ENCODE results near the gene NTF3.

The NTF3 gene

DNA sequence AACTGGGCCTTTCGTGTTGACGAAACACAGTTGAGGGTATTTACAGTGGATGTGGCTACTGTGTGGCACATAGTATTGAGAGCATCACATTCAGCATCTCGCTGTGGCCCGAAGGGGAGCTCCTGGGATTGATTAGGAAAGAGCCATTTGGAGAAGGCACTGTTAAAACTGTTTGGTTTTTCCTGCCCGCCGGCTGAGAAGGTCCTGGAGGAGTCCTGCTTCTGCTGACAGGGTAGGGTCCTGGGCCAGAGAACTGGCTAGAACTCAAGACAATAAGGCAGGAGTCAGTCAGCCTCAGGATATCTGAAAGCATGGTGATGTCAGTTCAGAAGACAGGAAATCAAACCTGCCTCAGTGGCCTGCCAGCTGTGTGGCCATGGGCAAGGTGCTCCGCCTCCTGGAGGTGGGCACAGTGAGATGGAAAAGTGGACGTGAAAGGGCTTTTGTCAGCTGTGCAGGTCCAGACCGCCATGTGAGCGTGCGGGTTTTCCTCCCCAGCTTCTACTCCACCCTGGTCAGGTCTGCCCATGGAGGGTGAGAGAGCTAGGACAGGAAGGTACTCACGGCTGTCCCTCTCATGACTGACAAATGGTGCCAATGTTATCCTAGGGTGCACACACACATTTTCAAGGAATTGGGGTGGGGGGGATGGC lies 92.3 kb downstream of the NTF3 start:
- TF ChIP-seq, protein P1, sequence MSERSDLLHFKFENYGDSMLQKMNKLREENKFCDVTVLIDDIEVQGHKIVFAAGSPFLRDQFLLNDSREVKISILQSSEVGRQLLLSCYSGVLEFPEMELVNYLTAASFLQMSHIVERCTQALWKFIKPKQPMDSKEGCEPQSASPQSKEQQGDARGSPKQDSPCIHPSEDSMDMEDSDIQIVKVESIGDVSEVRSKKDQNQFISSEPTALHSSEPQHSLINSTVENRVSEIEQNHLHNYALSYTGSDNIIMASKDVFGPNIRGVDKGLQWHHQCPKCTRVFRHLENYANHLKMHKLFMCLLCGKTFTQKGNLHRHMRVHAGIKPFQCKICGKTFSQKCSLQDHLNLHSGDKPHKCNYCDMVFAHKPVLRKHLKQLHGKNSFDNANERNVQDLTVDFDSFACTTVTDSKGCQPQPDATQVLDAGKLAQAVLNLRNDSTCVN (tag by site-specific recombination; optimal IDR thresholded peaks at IDR 0.05): no peak
- TF ChIP-seq, protein P2, sequence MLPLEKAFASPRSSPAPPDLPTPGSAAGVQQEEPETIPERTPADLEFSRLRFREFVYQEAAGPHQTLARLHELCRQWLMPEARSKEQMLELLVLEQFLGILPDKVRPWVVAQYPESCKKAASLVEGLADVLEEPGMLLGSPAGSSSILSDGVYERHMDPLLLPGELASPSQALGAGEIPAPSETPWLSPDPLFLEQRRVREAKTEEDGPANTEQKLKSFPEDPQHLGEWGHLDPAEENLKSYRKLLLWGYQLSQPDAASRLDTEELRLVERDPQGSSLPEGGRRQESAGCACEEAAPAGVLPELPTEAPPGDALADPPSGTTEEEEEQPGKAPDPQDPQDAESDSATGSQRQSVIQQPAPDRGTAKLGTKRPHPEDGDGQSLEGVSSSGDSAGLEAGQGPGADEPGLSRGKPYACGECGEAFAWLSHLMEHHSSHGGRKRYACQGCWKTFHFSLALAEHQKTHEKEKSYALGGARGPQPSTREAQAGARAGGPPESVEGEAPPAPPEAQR (tag by site-specific recombination; IDR thresholded peaks at IDR 0.05): no peak
- no peak for TF ChIP-seq ZFHX2 (tag by site-specific recombination; conservative IDR thresholded peaks at IDR 0.05)
- TF ChIP-seq ZNF133 (tag by site-specific recombination; IDR thresholded peaks at IDR 0.05): no peak
- TF ChIP-seq, protein P3, sequence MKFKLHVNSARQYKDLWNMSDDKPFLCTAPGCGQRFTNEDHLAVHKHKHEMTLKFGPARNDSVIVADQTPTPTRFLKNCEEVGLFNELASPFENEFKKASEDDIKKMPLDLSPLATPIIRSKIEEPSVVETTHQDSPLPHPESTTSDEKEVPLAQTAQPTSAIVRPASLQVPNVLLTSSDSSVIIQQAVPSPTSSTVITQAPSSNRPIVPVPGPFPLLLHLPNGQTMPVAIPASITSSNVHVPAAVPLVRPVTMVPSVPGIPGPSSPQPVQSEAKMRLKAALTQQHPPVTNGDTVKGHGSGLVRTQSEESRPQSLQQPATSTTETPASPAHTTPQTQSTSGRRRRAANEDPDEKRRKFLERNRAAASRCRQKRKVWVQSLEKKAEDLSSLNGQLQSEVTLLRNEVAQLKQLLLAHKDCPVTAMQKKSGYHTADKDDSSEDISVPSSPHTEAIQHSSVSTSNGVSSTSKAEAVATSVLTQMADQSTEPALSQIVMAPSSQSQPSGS (tag by site-specific recombination; IDR thresholded peaks at IDR 0.05; ENCODE audit: low read depth): no peak
- TF ChIP-seq ZNF292 (tag by site-specific recombination; IDR thresholded peaks at IDR 0.05; ENCODE audit: borderline replicate concordance, low read depth): no peak
- TF ChIP-seq ZEB2 (tag by site-specific recombination; IDR thresholded peaks at IDR 0.05): no peak
- TF ChIP-seq ZNF404 (tag by site-specific recombination; IDR thresholded peaks at IDR 0.05): no peak
- no peak for TF ChIP-seq ZNF558 (tag by site-specific recombination; IDR thresholded peaks at IDR 0.05)
- TF ChIP-seq ZNF221 (tag by site-specific recombination; IDR thresholded peaks at IDR 0.05; ENCODE audit: borderline replicate concordance): no peak
- TF ChIP-seq ZNF433 (tag by site-specific recombination; IDR thresholded peaks at IDR 0.05; ENCODE audit: low read depth): no peak
- TF ChIP-seq, protein P4, sequence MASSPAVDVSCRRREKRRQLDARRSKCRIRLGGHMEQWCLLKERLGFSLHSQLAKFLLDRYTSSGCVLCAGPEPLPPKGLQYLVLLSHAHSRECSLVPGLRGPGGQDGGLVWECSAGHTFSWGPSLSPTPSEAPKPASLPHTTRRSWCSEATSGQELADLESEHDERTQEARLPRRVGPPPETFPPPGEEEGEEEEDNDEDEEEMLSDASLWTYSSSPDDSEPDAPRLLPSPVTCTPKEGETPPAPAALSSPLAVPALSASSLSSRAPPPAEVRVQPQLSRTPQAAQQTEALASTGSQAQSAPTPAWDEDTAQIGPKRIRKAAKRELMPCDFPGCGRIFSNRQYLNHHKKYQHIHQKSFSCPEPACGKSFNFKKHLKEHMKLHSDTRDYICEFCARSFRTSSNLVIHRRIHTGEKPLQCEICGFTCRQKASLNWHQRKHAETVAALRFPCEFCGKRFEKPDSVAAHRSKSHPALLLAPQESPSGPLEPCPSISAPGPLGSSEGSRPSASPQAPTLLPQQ (tag by site-specific recombination; IDR thresholded peaks at IDR 0.05): no peak
- TF ChIP-seq TRIM28 (IDR thresholded peaks at IDR 0.05; ENCODE audit: borderline replicate concordance, low read length): no peak
- no peak for TF ChIP-seq ZNF155 (tag by site-specific recombination; IDR thresholded peaks at IDR 0.05)
- no peak for TF ChIP-seq SCRT1 (tag by site-specific recombination; IDR thresholded peaks at IDR 0.05; ENCODE audit: borderline replicate concordance)
- TF ChIP-seq ZNF10 (tag by site-specific recombination; IDR thresholded peaks at IDR 0.05): no peak
- TF ChIP-seq ZNF555 (tag by site-specific recombination; conservative IDR thresholded peaks at IDR 0.05): no peak
- no peak for TF ChIP-seq OSR2 (tag by site-specific recombination; IDR thresholded peaks at IDR 0.05)
- no peak for TF ChIP-seq ZNF16 (tag by site-specific recombination; IDR thresholded peaks at IDR 0.05; ENCODE audit: low read depth)
- no peaks in the 10 kb centered on the region for H3K4me1 ChIP-seq (ENCODE audit: control insufficient read depth, insufficient read depth, low read length)
- POLR2A ChIA-PET: no interaction called here
- H3K36me3 ChIP-seq (ENCODE audit: control insufficient read depth in 2 of 2, insufficient read depth in 1 of 2, low read length in 2 of 2): no peaks in the 10 kb centered on the region
- no peak overlapping the region for H3K4me3 ChIP-seq (ENCODE audit: low read depth, low read length)
- no peaks in the 10 kb centered on the region for H3K9me3 ChIP-seq (ENCODE audit: control insufficient read depth, insufficient read depth, low read depth, low read length)
- CTCF ChIA-PET: no interaction called here
- no peak overlapping the region for H3K27ac ChIP-seq (ENCODE audit: extremely low read depth, low read depth, low read length)

DNA sequence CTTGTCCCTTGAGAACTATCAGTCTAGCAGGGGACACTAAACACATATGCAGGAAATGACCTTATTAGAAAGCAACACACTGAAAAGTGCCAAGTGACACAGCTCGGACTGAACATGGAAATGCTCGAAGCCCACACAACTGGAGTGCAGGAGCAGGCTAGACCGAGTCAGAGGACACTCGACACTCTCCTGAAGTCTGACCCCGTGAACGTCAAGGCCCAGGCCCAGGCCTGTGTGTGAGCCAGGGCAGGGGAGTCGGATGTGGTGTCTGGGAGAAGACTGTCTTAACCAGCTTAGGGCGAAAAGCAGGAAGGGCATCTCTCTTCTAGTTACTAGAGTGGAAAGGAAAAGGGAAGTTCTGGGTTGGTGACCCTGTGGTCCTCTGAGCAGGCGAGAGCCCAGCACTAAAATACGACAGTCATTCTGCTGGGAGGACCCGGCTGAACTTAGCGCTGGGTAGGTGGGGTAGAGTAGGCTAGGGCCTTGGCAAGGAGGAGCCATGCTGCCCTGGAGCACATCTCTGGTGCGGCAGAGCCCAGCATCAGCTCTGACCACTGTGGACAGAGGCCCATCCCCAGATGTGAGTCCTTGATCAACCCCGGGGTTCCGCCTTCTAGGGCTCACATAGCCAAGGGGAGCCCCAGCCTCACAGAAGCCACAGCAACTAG lies 93.0 kb downstream of the NTF3 start:
- Histone ChIP-seq H3K4me1 (ENCODE audit: control insufficient read depth, insufficient read depth, low read length) (no peaks in the 10 kb centered on the region), H3K9me3 (ENCODE audit: control insufficient read depth, insufficient read depth, low read depth, low read length) (no peaks in the 10 kb centered on the region), H3K36me3 (ENCODE audit: control insufficient read depth in 2 of 2, insufficient read depth in 1 of 2, low read length in 2 of 2) (no peaks in the 10 kb centered on the region), H3K4me3 (ENCODE audit: low read depth, low read length) (no peak overlapping the region), H3K27ac (ENCODE audit: extremely low read depth, low read depth, low read length) (no peak overlapping the region)
- ChIA-PET POLR2A (no interaction called here), CTCF (interaction anchor here (0.6 to 1.5 kb wide), 2 partner anchors 14 to 353 kb away, joined by 3 to 5 read pairs; no protein-coding TSS in a partner anchor)
- no peak for TF ChIP-seq GLI2 (tag by site-specific recombination; IDR thresholded peaks at IDR 0.05; ENCODE audit: borderline replicate concordance, low read depth)
- no peak for TF ChIP-seq ZNF140 (tag by site-specific recombination; IDR thresholded peaks at IDR 0.05)
- TF ChIP-seq, protein P5, sequence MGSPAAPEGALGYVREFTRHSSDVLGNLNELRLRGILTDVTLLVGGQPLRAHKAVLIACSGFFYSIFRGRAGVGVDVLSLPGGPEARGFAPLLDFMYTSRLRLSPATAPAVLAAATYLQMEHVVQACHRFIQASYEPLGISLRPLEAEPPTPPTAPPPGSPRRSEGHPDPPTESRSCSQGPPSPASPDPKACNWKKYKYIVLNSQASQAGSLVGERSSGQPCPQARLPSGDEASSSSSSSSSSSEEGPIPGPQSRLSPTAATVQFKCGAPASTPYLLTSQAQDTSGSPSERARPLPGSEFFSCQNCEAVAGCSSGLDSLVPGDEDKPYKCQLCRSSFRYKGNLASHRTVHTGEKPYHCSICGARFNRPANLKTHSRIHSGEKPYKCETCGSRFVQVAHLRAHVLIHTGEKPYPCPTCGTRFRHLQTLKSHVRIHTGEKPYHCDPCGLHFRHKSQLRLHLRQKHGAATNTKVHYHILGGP (tag by site-specific recombination; IDR thresholded peaks at IDR 0.05): no peak
- TF ChIP-seq ZNF19 (tag by site-specific recombination; IDR thresholded peaks at IDR 0.05; ENCODE audit: low read depth): no peak
- TF ChIP-seq, protein P6, sequence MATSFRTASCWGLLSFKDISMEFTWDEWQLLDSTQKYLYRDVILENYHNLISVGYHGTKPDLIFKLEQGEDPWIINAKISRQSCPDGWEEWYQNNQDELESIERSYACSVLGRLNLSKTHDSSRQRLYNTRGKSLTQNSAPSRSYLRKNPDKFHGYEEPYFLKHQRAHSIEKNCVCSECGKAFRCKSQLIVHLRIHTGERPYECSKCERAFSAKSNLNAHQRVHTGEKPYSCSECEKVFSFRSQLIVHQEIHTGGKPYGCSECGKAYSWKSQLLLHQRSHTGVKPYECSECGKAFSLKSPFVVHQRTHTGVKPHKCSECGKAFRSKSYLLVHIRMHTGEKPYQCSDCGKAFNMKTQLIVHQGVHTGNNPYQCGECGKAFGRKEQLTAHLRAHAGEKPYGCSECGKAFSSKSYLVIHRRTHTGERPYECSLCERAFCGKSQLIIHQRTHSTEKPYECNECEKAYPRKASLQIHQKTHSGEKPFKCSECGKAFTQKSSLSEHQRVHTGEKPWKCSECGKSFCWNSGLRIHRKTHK (tag by site-specific recombination; IDR thresholded peaks at IDR 0.05): no peak
- TF ChIP-seq ZNF341 (tag by site-specific recombination; IDR thresholded peaks at IDR 0.05; ENCODE audit: low read depth): no peak
- TF ChIP-seq ZSCAN16 (tag by site-specific recombination; IDR thresholded peaks at IDR 0.05): no peak
- no peak for TF ChIP-seq ZNF24 (tag by site-specific recombination; IDR thresholded peaks at IDR 0.05)
